Peyer's patch (tissue), 4 donors: ENCODE data around the gene NOS1AP.

Source experiments
- POLR2A ChIP-seq, 2 donors: fragments of 450-650 bp; IDR thresholded peaks; one replicate each; pipeline ENCODE4 v1.5.1; 2017; ENCODE audit warnings: antibody characterized with exemption in 2 of 2, mild to moderate bottlenecking in 2 of 2, moderate library complexity in 2 of 2
- TF ChIP-seq, protein P1 (sequence below), 6 experiments: fragments of 450-650 bp in 4 of 6; fragments of 200-600 bp in 2 of 6; sonication (generic) in 1 of 6; IDR thresholded peaks; one replicate each; pipeline ENCODE4 v1.5.1; 2017 to 2019; ENCODE audit warnings: antibody characterized with exemption in 6 of 6, mild to moderate bottlenecking in 3 of 6, moderate library complexity in 1 of 6

DNA sequence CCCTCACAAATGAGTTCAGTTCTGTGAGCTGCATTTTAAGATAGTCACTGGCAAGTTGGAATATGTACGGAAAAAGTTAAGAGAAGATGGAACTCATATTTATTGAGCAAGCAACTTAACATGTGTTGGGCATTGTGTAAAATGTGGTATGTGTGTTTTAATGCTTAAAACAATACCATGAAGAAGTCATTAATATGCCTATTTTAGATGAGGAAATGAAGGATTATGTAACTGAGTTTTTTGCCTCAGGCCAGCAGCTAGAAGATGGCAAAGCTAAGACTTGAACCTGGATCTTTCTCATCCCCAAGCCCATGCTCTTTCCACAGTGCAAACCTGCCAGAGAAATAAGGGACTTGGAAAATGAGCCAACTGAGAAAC lies 258.3 kb downstream of the NOS1AP start:
- TF ChIP-seq, protein P1, sequence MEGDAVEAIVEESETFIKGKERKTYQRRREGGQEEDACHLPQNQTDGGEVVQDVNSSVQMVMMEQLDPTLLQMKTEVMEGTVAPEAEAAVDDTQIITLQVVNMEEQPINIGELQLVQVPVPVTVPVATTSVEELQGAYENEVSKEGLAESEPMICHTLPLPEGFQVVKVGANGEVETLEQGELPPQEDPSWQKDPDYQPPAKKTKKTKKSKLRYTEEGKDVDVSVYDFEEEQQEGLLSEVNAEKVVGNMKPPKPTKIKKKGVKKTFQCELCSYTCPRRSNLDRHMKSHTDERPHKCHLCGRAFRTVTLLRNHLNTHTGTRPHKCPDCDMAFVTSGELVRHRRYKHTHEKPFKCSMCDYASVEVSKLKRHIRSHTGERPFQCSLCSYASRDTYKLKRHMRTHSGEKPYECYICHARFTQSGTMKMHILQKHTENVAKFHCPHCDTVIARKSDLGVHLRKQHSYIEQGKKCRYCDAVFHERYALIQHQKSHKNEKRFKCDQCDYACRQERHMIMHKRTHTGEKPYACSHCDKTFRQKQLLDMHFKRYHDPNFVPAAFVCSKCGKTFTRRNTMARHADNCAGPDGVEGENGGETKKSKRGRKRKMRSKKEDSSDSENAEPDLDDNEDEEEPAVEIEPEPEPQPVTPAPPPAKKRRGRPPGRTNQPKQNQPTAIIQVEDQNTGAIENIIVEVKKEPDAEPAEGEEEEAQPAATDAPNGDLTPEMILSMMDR (IDR thresholded peaks at IDR 0.05): no peak
- TF ChIP-seq POLR2A (IDR thresholded peaks at IDR 0.05): no peak
